GM18870 (cell line): ENCODE results near the gene KCNJ6.

Source experiments
- ATAC-seq: cut with Tn5 transposase; IDR thresholded peaks from one replicate; pipeline ENCODE4 v1.9.1; 2021; ENCODE audit warnings: moderate library complexity; ENCODE audit not compliant: unreplicated experiment

The KCNJ6 gene

GRCh38 chr21:37905291-37905690 is 11.0 kb downstream of the KCNJ6 start:
- no peak for ATAC-seq

- no peak for ATAC-seq
Observed at GRCh38 chr21:37904856-37905255, 11.4 kb downstream of the KCNJ6 start.

- no peak for ATAC-seq
Observed at GRCh38 chr21:37903396-37903795, 12.9 kb downstream of the KCNJ6 start.

- no peak for ATAC-seq
Observed at GRCh38 chr21:37899146-37899545, 17.1 kb downstream of the KCNJ6 start.

- ATAC-seq, result no peak
Observed at GRCh38 chr21:37896788-37897187, 19.5 kb downstream of the KCNJ6 start.

- no peak for ATAC-seq
Observed at GRCh38 chr21:37891972-37892371, 24.3 kb downstream of the KCNJ6 start.

GRCh38 chr21:37888659-37889058 is 27.6 kb downstream of the KCNJ6 start:
- ATAC-seq, result no peak

GRCh38 chr21:37886726-37887299 is 29.4 kb downstream of the KCNJ6 start:
- no peak for ATAC-seq

- ATAC-seq, result no peak
Observed at GRCh38 chr21:37886120-37886519, 30.1 kb downstream of the KCNJ6 start.

- ATAC-seq, result no peak
Observed at GRCh38 chr21:37878946-37879660, 37.2 kb downstream of the KCNJ6 start.

- ATAC-seq, result no peak
Observed at GRCh38 chr21:37877888-37878684, 38.2 kb downstream of the KCNJ6 start.

- no peak for ATAC-seq
Observed at GRCh38 chr21:37877171-37877570, 39.1 kb downstream of the KCNJ6 start.

GRCh38 chr21:37876561-37876960 is 39.7 kb downstream of the KCNJ6 start:
- no peak for ATAC-seq

- ATAC-seq, result no peak
Observed at GRCh38 chr21:37874904-37875780, 41.1 kb downstream of the KCNJ6 start.

GRCh38 chr21:37874481-37874880 is 41.8 kb downstream of the KCNJ6 start:
- no peak for ATAC-seq

GRCh38 chr21:37873655-37874054 is 42.6 kb downstream of the KCNJ6 start:
- ATAC-seq, result no peak

- ATAC-seq, result no peak
Observed at GRCh38 chr21:37871121-37871862, 45.0 kb downstream of the KCNJ6 start.

- no peak for ATAC-seq
Observed at GRCh38 chr21:37870221-37870620, 46.0 kb downstream of the KCNJ6 start.

- ATAC-seq, result no peak
Observed at GRCh38 chr21:37869661-37870060, 46.6 kb downstream of the KCNJ6 start.
